Heart right ventricle (tissue), 16 donors: ENCODE results near the gene FOXR1. TPM values are rescaled to one million over a fixed set of nuclear protein-coding genes. Genes with fewer than 3 reads are reported as not detected.

Experiments used
- ATAC-seq, 8 donors: fragments of 200-7000 bp; cut with Tn5 transposase; one replicate each; pipeline ENCODE4 v1.9.1; 2020; ENCODE audit warnings: mild to moderate bottlenecking in 8 of 8, moderate library complexity in 8 of 8, moderate number of reproducible peaks in 1 of 8
- DNase-seq, 2 donors: peaks; one replicate each; pipeline ENCODE4 v3.0.0-alpha.2; 2020
- H3K27ac ChIP-seq, 10 donors: fragments of 200-600 bp; sonication (generic) in 2 of 10; one replicate each; pipeline versions ENCODE4 v1.5.0 to v1.8.0; 2020 to 2022; ENCODE audit warnings: mild to moderate bottlenecking in 3 of 10
- H3K27me3 ChIP-seq, 7 donors: fragments of 200-600 bp; one replicate each; pipeline ENCODE4 v1.8.0; 2021 to 2022; ENCODE audit warnings: mild to moderate bottlenecking in 2 of 7
- H3K36me3 ChIP-seq, 9 donors: fragments of 200-600 bp; sonication (generic) in 1 of 9; one replicate each; pipeline versions ENCODE4 v1.5.0 to v1.8.0; 2020 to 2022; ENCODE audit warnings: mild to moderate bottlenecking in 2 of 9
- H3K4me1 ChIP-seq, 9 donors: fragments of 200-600 bp; sonication (generic) in 1 of 9; one replicate each; pipeline versions ENCODE4 v1.5.0 to v1.8.0; 2020 to 2022; ENCODE audit warnings: mild to moderate bottlenecking in 4 of 9
- H3K4me3 ChIP-seq, 10 donors: fragments of 200-600 bp; sonication (generic) in 2 of 10; one replicate each; pipeline versions ENCODE4 v1.5.0 to v1.8.0; 2020 to 2022; ENCODE audit warnings: mild to moderate bottlenecking in 7 of 10, moderate library complexity in 2 of 10
- H3K9me3 ChIP-seq, 11 donors: fragments of 200-600 bp in 10 of 11; sonication (generic) in 2 of 11; one replicate each; pipeline versions ENCODE4 v1.5.0 to v1.8.0; 2013 to 2022; ENCODE audit warnings: mild to moderate bottlenecking in 2 of 11, control low read depth in 1 of 11, moderate library complexity in 1 of 11
- CTCF ChIP-seq, 9 donors: fragments of 200-600 bp; sonication (generic) in 2 of 9; IDR thresholded peaks; one replicate each; pipeline versions ENCODE4 v1.5.0 to v1.8.0; 2021 to 2022; ENCODE audit warnings: antibody characterized with exemption in 9 of 9, mild to moderate bottlenecking in 5 of 9, moderate library complexity in 1 of 9
- WGBS, 2 donors: extraction: QIAGEN DNeasy Blood & Tissue Kit; methylation state at CpG; one replicate each; pipeline ENCODE4 v1.1.7; 2013; ENCODE audit warnings: inconsistent platforms in 1 of 2; 5-methylcytosine and 5-hydroxymethylcytosine counted together
- intact Hi-C, 10 donors: fragments of 100-400 bp; cut with DNase I; formaldehyde crosslinking; loops; one replicate each; pipeline versions ENCODE4 v1.11.1 to v1.14.2; 2022
- long read RNA-seq, 3 donors: library from polyadenylated mRNA; unstranded; transcript quantifications; one replicate each; pipeline ENCODE4 v2.0.0, GENCODE V29; 2020 to 2021
- polyA plus RNA-seq, 2 donors: library from polyadenylated mRNA; stranded (reverse); fragments of 200-250 nt; gene quantifications; one replicate each; pipeline ENCODE4 v1.2.3, GENCODE V29; 2013
- total RNA-seq, 10 donors: library from RNA; stranded (reverse); fragmentation: NEBNext Ultra II Directional in 3 of 10; extraction: Animal tissue kit (Norgen Biotek cat#: 25700) in 3 of 10; gene quantifications; one replicate each; pipeline versions ENCODE4 v1.2.1 to v1.2.4, GENCODE V29; 2021 to 2023
- donor health status: Arrhythmogenic right ventricular cardiomyopathy.
- donor health status: ischemic (EF 13 %, LVEDD 7.1; RV severe dilation, severe dysfunction).
- donor health status: healthy with polysubstance abuse.
- donor health status: DM: no; HTN: yes; CAD: no.
- donor health status: DM: no; HTN: no; CAD: no.
- donor health status: ischemic (EF 25% LVEDD 6.9; RV normal size, moderate dysfunction).
- donor health status: ischemic (EF 25% LVEDD 5.7; RV mildly dilated, moderate dysfunction).
- donor health status: healthy.
- donor health status: DM: yes; HTN: yes; CAD: no.
- donor health status: Ischemic cardiomyopathy.
- donor health status: ischemic (EF 35%, LVEDD 5.7; RV mildly dilated, moderate dysfunction).
- donor health status: nonischemic (EF 11% LVEDD 7.7; RV severe dilation, severe dysfunction).
- donor health status: DM: yes; HTN: yes; CAD: no.
- donor health status: PGD.
- donor health status: ischemic (EF 29% LVEDD 5.4; RV normal size, mild dysfunction).
- donor health status: nonischemic (EF 23%, LVEDD 6.1; RV moderate dilation, normal function).

The FOXR1 gene
- total RNA-seq (not detected), polyA plus RNA-seq (not detected)
- long read RNA-seq, donor 1: 0 reads
- long read RNA-seq, donor 2: 0 reads
- long read RNA-seq, donor 3: 0 reads

- no peak for ATAC-seq
- H3K27me3 ChIP-seq: peaks cover 7 to 27% (median 14%) of the 10 kb centered on the region in 7 donors
- H3K36me3 ChIP-seq: no peaks in the 10 kb centered on the region
- TF ChIP-seq CTCF (IDR thresholded peaks at IDR 0.05): no peak
- no peak within 1 kb of the TSS for H3K27ac ChIP-seq
- no peak within 1 kb of the TSS for H3K4me3 ChIP-seq
- no peaks in the 10 kb centered on the region for H3K9me3 ChIP-seq
- WGBS, 2 donors: 27 to 31% methylated on average over 33 of the region's 33 CpGs
- no peaks in the 10 kb centered on the region for H3K4me1 ChIP-seq
- intact Hi-C loops: loop anchor here in 1 of 10 donors (10.0 kb wide), 1 partner anchor 147 kb away; no protein-coding TSS in a partner anchor
- DNase-seq: no peak
Measured at GRCh38 chr11:118971646-118972045, at the start of gene FOXR1. TSS of gene FOXR1 (plus strand) at chr11:118971761. CDS start at chr11:118971932, 171 bp downstream.

DNA sequence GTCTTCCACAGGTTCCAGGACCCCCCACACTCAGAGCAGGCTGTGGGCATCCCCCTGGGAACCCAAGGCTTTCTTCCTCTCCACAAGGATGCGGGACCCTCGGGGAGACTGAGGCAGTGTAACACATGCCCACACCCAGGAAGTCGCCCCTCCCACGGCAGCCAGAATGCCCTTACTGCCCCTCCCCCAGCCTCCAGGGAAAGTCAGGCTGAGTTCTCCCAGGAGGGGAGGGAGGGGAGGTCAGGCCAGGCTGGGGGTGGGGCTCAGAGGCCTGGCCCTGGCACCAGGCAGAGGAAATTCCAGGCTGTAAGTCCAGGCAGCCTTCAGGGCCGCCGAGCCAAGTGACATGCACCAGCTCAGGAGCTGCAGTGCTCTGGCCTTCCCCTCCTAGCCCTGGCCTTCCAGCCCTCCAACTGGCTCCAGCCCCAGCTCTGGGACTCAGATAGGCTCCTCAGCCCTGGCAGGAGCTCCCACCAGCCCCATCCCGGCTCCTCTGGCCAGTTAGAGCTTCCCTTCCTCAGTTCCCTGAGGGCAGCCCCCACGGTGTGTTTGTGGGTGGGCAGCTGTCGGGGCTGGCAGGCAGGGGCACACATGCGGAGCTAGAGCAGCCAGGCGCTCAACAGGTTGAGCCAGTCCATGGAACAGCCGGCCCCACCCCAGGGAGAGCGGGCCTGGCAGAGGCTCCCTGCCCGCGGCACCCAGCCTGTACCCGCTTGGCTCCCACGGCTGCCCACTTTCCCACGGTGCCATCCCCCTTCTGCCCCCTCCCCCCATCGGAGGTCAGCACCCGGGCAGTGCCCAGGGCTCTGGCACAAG lies 49.4 kb upstream of the FOXR1 start:
- 9 to 17% methylated on average over 14 to 20 of the region's 20 CpGs for WGBS, 2 donors
- intact Hi-C loops: no loop called here
- H3K4me1 ChIP-seq: peaks cover 44 to 84% (median 76%) of the 10 kb centered on the region in 9 donors

GRCh38 chr11:118922745-118923627 lies 48.6 kb upstream of the FOXR1 start:
- intact Hi-C loops: no loop called here
- no peaks in the 10 kb centered on the region for H3K9me3 ChIP-seq
- no peak for ATAC-seq
- no peak for DNase-seq
- peaks cover 44 to 84% (median 74%) of the 10 kb centered on the region in 9 donors for H3K4me1 ChIP-seq
- WGBS, 2 donors: 34 to 46% methylated on average over 9 of the region's 9 CpGs
- peak overlapping the region; percentile 55 to 98 (median 94) for H3K27ac ChIP-seq
- no peaks in the 10 kb centered on the region for H3K27me3 ChIP-seq
- H3K36me3 ChIP-seq: no peaks in the 10 kb centered on the region
- TF ChIP-seq CTCF (IDR thresholded peaks at IDR 0.05): no peak
- H3K4me3 ChIP-seq: peak overlapping the region; percentile 64 to 98 (median 94)

More for the DNA sequence above, 49.4 kb upstream of the FOXR1 start:
- peak; percentile 83 to 89 for DNase-seq
- ATAC-seq: peak; percentile 44 to 84 (median 65)
- no peak for TF ChIP-seq CTCF (IDR thresholded peaks at IDR 0.05)
- peak overlapping the region; percentile 64 to 98 (median 94) for H3K4me3 ChIP-seq
- H3K36me3 ChIP-seq: no peaks in the 10 kb centered on the region
- no peaks in the 10 kb centered on the region for H3K27me3 ChIP-seq
- peak overlapping the region; percentile 55 to 98 (median 94) for H3K27ac ChIP-seq
- H3K9me3 ChIP-seq: no peaks in the 10 kb centered on the region
